HL-60/S4 treated with phorbol 12-myristate 13-acetate at 8.2 ng/mL for 4 days and 3 days (cell line): Measurements from ENCODE around the gene SLC8A2.

ENCODE experiments used
- in situ Hi-C: fragments of 300-500 bp; cut with MboI; formaldehyde crosslinking; loops from 2 replicates; pipeline ENCODE4 v1.15.0; 2022; ENCODE audit warnings: low sequenced_read_pairs

The SLC8A2 gene

DNA sequence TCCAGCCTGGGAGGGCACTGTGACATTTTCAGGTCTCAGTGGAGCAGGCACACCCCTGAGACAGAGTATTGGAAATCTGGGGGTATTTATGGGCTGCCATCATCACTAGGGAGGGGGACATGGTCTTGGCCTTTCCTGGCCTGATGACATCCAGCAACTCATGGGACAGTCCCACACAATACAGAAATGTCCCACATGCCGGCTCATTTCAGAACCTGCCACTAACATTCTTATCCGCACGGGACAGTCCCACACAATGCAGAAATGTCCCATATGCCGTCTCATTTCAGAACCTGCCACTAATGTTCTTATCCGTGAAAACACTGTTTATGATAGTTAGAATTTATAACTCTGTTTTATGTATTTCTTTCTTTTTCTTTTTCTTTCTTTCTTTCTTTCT is 9.8 kb downstream of the SLC8A2 start:
- in situ Hi-C loops, result no loop called here

DNA sequence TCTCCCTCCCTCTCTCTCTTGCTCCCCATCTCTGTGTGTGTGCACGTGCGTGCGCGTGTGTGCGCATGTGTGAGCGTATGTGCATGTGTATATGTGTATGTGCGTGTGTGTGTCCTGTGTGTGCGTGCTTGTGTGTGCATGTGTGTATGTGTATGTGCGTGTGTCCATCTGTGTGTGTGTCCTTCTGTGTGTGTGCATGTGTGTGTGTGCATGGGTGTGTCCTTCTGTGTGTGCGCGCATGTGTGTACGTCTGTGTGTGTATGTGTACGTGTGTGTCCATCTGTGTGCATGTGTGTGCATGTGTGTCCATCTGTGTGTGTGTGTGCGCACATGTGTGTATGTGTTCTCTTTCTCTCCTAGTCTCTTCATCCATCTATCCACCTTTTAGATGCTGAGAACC is 12.2 kb downstream of the SLC8A2 start:
- in situ Hi-C loops, result no loop called here

DNA sequence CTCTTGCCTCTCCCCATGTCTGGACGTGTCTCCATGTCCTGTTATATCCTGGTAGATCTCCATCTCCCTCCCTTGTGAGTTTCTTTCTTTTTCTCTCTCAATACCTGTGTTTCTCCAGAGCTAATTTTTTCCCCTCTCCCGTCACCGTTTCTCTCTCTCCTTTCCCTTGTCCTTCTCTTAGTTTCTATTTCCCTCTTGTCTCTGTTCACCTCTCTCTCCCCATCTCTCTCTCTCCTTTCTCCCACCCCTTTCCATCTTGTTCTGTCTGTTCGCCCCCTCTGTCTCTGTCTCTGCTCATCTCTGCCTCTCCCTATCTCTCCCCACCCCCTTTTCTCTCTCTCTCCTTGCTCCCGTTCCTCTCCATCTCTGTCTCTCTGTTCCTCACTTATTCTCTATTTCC is 13.0 kb downstream of the SLC8A2 start:
- in situ Hi-C loops, result no loop called here

DNA sequence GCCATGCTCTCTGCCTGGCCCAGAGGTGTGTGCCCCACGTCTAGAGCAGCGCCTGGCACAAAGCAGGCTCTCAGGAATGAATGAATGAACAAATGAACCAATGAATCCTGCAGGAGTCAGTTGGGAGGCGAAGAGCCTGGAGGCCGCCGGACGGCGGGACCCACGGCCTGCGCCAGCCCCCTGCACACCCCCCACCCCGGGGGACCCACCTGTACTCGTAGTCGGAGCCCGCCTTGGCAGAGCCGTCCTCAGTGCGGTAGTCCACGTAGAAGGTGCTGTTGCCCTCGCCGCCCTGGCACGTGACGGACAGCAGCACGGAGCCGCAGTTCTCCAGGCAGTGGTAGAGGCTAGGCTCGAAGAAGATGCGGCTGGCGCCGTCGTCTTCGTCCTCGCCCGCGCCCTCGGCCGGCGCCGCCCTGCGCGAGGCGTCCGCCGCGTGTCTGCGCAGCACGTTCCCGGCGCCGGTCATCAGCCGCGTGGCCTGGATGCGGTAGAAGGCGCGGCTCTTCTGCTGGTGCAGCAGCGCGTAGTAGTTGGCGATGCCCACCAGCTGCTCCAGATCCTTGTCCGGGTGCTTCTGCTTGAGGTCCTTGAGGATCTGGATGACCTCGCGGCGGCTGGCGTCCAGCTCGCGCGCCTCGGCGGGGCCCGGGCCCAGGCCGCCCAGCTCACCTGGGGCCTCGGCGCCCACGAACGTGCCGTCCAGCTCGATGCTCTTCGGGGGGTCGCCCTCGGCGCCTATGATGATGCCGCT is 14.8 kb downstream of the SLC8A2 start:
- in situ Hi-C loops, result no loop called here

DNA sequence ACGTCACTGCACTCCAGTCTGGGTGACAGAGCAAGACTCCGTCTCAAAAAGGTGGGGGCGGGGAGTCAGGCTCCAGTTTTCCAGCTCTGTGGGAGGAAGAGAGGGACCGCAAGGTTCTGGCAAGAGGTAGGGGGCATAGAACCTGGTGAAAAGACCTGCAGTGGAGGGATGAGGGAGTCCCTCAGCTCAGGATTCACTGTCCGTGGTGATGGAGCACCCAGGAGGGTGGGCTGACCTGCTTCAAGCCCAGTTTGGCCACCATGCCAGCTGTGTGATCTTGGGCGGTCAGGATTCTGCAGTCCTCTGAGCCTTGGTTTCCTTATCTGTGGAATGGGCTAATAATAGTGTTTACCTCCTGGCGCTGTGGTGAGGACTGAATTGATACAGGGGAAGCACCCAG is 21.2 kb downstream of the SLC8A2 start:
- in situ Hi-C loops, result no loop called here

DNA sequence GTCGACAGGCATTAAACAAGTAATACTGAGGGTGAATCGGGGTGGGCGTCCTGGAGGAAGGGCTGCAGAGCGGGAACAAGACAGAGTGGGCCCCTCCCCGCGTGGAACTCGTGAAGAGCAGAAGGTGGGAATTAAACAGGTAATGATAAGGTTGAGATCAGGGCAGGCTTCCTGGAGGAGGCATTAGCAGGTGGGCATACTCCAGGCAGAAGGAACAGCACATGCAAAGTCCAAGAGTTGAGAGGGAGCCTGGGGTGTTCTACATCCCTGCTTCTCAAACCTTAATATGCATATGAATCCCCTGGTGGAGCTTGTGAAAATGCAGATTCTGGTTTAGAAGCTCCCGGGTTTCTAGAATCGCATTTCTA is 23.3 kb downstream of the SLC8A2 start:
- in situ Hi-C loops, result no loop called here

DNA sequence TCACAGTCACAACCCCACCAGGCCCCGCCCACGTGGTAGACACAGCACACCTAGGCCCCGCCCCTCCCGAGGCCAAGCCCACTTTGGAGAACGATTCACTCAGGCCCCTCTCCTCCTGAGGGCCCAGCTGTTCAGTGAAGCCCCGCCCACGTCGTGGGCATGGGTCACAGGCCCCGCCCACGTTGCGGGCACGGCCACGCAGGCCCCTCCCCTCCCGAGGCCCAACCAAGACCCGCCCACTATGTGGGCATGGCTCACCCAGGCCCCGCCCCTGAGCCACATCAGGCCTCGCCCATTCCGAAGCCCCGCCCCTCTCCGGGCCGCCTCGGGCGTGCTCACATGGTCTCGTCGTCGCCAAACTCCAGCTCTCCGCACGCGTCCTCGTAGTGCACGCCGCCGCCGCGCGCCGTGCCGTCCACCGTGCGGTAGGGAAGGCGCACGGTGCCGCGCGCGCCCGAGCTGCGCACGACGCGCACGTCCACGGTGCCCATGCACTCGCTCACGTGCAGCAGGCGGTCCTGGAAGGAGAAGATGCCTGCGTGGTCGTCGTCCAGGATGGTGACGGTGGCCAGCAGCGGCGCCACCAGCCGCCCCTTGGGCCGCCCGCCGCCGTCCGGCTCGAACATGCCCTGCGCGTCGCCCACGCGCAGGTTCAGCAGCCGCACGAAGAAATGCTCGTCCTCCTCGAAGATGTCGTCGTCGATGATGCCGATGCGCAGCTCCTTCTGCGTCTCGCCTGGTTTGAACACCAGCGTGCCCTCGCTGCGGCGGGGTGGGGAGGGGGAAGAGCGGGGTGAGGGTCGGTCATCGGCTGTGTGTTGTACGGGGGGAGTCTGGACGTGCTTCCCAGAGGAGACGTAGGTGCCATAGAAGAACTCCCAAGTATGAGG is 24.0 kb downstream of the SLC8A2 start:
- in situ Hi-C loops, result no loop called here

DNA sequence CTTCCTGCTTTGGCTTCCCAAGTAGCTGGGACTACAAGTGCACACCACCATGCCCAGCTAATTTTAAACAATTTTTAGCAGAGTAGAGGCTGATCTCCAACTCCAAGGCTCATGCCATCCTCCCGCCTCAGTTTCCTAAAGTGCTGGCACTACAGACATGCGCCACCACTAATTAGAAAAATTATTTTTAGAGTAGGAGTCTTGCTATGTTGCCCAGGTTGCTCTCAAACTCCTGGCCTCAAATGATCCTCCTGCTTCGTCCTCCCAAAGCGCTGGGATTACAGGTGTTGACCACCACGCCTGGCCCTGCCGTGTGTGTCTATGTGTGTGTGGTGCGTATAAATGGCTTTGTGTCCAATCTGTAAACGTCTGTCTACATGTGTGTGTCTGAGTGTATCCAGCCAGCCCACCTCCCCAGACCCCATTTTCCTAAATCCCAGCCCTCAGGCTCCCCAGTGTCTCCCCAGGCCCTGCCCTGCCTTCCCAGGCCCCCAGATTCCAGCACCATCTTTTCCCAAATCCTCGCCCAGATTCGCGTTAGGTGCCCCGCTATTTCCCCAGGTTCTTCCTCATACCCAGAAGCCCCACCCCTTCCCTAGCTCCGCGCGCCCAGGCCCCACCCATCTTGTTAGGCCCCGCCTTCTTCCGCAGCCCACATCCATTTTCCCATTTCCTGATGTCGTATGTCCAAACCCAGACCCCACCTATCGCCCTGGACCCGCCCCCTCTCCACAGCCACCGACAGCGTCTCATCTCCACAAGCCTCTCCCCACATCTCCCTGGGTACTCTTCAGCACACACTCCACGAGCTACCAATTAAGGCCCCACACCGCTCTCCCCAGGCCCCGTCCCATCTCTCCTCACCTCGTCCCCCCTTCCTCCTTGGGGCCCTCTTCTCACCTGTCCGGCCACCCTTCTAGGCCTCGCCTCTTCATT is 24.9 kb downstream of the SLC8A2 start:
- in situ Hi-C loops, result no loop called here

DNA sequence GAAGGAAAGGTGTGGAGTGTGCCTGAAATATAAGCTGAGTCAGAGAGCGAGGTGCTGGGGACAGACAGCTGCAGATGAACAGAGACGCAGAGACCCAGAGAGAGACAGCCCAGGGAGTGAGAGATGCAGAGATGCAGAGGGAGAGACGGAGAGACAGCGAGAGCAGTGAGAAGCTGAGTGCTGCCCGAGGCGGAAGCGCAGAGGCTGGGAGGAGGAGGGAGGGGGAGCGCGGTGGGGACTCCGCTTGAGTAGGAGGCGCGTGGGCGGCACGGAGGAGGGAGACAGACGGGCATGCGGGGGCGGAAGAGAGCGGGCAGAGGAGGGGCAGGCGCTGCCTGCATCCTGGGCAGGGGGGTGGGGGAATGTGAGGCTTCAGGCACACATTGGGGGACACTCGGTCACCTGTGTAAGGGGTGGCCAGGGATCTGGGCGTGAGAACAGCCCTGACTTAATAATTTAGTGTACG is 25.7 kb downstream of the SLC8A2 start:
- in situ Hi-C loops, result no loop called here

DNA sequence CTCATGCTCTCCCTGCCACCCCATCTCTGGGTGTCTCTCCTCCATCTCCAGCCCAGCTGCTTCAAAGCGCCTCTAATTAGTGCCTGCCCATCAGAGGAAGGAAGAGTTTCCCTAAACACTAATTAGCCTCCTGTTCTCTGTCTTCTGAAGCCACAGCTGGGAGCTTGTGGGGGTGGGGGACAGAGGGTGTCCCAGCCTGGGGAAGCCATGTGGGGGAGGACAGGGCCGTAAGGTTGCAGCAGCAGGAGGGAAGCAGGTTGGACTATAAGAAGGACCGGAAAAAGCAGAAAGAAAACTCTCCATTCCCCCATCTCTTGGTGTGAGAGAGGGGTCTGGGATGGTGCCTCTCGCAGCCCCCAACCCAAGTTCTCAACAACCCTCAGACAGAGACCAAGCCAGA is 26.2 kb downstream of the SLC8A2 start:
- in situ Hi-C loops, result no loop called here

DNA sequence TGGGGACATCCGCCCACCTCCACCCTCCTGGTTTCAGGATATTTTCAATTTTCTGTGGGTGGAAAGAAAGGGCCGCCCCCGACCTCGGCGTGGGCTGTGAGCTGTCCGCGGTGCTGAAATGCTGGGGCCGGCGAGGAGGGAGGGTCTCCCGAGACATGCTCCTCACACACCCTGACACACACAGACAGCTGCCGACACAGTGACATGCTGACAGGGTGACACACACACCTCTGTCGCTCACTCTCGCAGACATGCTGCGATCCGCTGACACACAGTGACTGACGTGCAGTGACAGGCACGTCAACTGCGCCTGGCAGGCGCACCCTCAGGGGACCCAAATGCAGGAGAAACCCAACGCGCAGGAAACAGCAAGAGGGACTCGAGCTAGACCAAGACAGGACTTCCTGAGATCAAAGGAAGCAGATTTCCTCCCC is 27.3 kb downstream of the SLC8A2 start:
- in situ Hi-C loops, result no loop called here

DNA sequence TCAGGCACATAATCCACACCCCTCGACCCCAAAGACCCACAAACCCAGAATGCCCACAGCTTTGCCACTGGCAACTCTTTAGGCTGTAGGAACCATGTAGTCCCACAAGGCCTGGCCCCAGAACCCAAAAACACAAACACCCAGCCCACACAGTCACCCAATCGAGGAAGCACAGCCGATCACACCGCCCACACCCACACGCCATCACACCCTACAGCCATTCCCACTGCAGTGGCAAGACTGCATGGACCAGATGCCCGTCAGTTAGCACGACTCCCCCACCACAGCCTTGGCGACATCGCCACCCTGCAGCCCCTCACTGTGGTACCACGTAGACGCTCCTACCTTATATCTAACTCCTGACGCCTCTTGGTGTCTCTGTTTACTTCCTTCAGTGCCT is 28.4 kb downstream of the SLC8A2 start:
- in situ Hi-C loops, result no loop called here

DNA sequence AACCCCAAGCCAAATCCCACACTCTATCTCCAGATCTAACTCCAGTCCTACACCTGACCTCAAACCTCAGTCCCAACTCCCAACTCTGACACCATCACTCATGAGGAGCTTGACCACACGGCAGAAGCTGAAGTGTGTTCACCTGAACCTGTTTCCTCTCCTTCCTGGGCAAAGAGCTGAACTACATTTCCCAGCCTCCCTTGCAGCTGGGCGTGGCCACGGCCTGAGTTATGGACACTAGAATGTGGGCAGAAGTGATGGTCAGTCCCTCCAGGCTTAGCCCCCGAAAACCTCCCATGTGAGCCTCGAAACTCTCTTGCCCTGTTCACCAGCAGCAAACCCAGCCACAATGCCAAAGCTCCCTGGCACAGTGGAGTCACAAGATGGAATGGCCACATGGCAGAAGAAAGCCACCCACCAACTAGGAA is 32.9 kb downstream of the SLC8A2 start:
- in situ Hi-C loops, result loop anchor here (5.0 kb wide), 1 partner anchor 258 kb away; no protein-coding TSS in a partner anchor

DNA sequence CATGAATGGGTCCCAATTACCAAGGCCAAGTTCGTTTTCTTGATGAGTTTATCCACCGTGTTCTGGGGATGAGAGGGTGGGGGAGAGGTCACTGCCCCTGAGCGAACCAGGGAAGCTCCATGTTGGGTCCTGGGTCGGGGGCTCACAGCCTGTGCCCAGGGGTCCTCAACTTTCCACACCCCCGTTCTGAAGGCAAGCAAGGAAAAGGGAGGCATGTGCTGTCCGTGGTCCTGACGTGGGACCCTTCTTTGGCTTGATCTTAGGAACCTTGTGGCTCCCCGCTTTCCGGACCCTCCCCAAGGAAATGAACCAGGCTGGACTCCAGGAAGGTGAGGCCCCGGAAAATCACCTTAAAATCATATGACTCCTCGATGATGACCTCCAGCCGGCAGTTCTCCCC is 34.2 kb downstream of the SLC8A2 start:
- in situ Hi-C loops, result loop anchor here (5.0 kb wide), 1 partner anchor 260 kb away; no protein-coding TSS in a partner anchor

DNA sequence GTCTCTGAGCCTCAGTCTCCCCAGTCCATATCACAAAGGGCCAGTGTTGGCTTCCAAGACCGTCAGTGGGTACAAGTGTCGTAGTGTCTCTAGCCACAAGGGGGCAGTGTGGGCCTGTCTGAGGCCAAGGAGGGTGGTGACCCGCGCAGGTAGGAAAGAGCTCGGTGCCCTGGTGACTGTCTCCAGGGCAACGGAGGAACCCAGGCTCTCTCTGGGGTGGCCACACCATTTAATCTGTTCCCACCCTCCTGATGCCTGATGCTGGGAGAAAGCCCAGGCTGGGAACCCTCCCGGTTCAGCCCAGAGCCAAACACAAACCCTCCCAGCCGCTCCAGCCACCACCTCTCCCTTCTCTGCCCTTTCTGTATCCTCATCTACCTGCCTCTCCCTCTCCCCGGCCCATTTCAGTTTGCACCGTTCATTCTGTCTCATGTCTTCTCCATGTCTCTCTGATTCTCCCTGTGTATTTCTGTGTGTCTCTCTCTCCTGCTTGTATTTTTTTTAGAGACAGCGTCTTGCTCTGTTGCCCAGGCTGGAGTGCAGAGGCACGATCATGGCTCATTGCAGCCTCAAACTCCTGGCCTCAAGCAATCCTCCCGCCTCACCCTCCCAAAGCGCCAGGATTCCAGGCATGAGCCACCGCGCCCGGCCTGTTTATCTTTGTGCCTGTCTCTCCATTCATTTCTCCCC is 34.8 kb downstream of the SLC8A2 start:
- in situ Hi-C loops, result loop anchor here (5.0 kb wide), 1 partner anchor 260 kb away; no protein-coding TSS in a partner anchor

DNA sequence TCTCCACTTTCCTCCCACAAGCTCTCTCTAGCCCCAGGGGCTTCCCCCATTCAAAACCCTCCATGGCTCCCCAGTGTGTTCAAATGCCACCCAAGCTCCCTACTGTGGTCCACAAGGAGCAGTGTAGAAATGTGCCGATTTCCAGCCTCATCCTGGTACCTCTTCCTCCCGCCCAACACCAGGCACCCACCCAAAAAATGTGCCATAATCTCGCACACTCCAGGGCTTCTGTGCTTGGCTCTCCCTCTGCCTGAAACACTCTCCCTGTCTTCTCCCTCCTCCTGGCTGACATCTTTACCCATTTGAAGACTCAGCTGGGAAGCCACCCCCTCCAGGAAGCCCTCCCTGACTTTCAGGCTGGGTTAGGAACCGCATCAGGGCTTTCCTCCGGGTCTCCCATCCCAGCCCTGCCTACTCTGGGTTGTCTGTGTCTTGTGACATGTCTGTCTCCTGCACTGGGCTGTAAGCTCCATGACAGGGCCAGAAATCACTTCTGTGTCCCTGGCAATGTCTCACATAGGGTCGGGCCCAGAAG is 35.7 kb downstream of the SLC8A2 start:
- in situ Hi-C loops, result loop anchor here (5.0 kb wide), 1 partner anchor 261 kb away; no protein-coding TSS in a partner anchor

DNA sequence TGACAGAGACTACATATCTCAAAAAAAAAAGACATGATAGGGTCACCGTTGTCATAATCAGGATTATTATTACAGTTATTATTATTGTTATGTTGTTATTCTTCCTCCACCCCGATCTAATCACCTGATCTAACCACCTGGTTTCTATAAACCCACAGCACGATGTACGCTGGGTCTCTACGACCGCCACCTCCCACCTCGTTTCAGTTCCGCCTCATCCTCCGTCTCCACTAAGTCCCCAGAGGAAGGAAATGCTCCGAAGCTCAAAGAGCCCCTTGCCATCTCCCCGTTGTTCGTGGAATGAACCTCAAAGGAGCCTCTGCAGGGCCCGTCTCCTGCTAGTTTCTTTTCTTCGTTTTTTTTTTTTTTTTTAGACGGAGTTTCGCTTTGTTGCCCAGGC is 36.5 kb downstream of the SLC8A2 start:
- in situ Hi-C loops, result loop anchor here (5.0 kb wide), 1 partner anchor 262 kb away; no protein-coding TSS in a partner anchor

DNA sequence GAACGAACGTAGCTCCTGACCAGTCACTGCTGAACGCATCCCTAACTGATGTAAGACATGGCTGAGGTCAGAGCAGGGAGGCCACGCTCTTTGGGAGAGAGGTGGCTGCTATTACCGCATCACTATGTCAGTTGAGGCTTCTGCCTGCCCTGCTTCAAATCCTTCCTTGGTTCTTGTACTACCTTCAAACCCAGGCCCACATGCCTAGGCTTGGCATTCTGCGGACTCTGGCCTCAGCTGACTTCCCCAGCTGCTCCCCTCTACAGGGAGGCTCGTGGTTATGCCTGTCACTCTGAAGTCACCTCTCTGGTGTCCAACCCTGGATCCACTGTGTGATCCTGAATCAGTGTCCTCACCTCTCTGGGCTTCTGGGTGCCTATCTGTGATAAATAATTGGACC is 37.6 kb downstream of the SLC8A2 start:
- in situ Hi-C loops, result no loop called here

DNA sequence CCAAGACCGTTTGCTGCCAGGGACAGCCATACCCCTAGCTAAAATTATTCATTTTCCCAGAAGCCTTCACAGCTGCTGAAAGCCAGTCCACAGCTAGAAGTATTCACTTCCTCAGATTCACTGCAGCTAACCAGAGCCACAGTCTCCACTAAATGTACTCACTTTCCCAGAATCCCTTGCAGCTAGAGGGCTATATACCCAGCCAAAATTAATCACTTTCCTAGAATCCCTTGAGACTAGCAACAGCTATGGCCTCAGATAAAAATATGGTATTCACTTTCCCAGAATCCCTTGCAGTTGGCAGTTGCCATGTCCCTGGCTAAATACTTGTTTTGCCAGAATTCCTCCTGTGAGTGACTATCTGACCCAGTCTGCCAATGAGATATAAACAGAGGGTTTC is 38.6 kb downstream of the SLC8A2 start:
- in situ Hi-C loops, result no loop called here

DNA sequence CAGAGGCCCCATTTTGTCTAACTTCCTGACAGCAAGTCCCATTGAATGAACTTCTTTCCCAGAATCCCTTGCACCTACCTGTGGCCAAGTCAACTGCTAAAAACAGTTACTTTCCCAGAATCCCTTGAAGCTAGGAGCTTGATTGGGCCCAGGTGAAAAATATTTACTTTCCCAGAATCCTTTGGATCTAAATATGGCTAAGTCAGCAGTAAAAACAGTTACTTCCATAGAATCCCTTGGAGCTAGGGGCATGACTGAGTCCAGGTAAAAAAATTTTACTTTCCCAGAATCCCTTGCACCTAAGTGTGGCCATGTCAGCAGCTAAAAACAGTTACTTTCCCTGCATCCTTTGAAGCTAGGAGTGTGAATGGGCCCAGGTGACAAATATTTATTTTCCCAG is 39.2 kb downstream of the SLC8A2 start:
- in situ Hi-C loops, result no loop called here
